NCI-H2081 (cell line): ENCODE data around the gene ADARB2.

Experiments used
- DNase-seq, 2 experiments: peaks; one replicate each; lab custom pipeline; 2025; lab: John Stamatoyannopoulos, UW

ADARB2 gene

GRCh38 chr10:1663226-1663625, 74.1 kb downstream of the ADARB2 start:
- DNase-seq: no peak

GRCh38 chr10:1662438-1663025, 74.8 kb downstream of the ADARB2 start:
- DNase-seq: no peak

- DNase-seq: no peak
Observed at GRCh38 chr10:1661859-1662437, 75.4 kb downstream of the ADARB2 start.

GRCh38 chr10:1661416-1661815, 75.9 kb downstream of the ADARB2 start:
- no peak for DNase-seq

- no peak for DNase-seq
Observed at GRCh38 chr10:1660815-1661214, 76.5 kb downstream of the ADARB2 start.

GRCh38 chr10:1660386-1660785, 76.9 kb downstream of the ADARB2 start:
- no peak for DNase-seq

GRCh38 chr10:1659221-1659791, 78.0 kb downstream of the ADARB2 start:
- DNase-seq: no peak

- DNase-seq: no peak
Observed at GRCh38 chr10:1658658-1659057, 78.7 kb downstream of the ADARB2 start.

- no peak for DNase-seq
Observed at GRCh38 chr10:1657479-1657878, 79.8 kb downstream of the ADARB2 start.

GRCh38 chr10:1655367-1655766, 82.0 kb downstream of the ADARB2 start:
- DNase-seq: no peak

GRCh38 chr10:1654811-1655356, 82.4 kb downstream of the ADARB2 start:
- no peak for DNase-seq

- no peak for DNase-seq
Observed at GRCh38 chr10:1654247-1654646, 83.1 kb downstream of the ADARB2 start.

- DNase-seq: no peak
Observed at GRCh38 chr10:1653321-1653720, 84.0 kb downstream of the ADARB2 start.

GRCh38 chr10:1652151-1652550, 85.2 kb downstream of the ADARB2 start:
- DNase-seq: peak; percentile 15 to 29

- no peak for DNase-seq
Observed at GRCh38 chr10:1651270-1651966, 85.9 kb downstream of the ADARB2 start.

GRCh38 chr10:1650542-1651269, 86.6 kb downstream of the ADARB2 start:
- DNase-seq: no peak

- DNase-seq: no peak
Observed at GRCh38 chr10:1648648-1649047, 88.7 kb downstream of the ADARB2 start.

- DNase-seq: no peak
Observed at GRCh38 chr10:1646332-1646731, 91.0 kb downstream of the ADARB2 start.

GRCh38 chr10:1645896-1646295, 91.4 kb downstream of the ADARB2 start:
- DNase-seq: no peak

- peak; percentile 20 to 59 for DNase-seq
Observed at GRCh38 chr10:1644191-1644711, 93.1 kb downstream of the ADARB2 start.

GRCh38 chr10:1643908-1644179, 93.5 kb downstream of the ADARB2 start:
- peak; percentile 39 to 73 for DNase-seq
